Erythroblast (primary cell): Measurements from ENCODE around the gene BRF1.

Experiments used
- GATA1 ChIP-seq: IDR thresholded peaks from 2 replicates; pipeline ENCODE4 v1.6.1; 2011; ENCODE audit warnings: low read depth, mild to moderate bottlenecking, control low read depth, low read length, moderate library complexity
- POLR2A ChIP-seq: IDR thresholded peaks from 2 replicates; pipeline ENCODE4 v1.6.1; 2011; ENCODE audit warnings: mild to moderate bottlenecking, low read length

- TF ChIP-seq POLR2A (no peak), GATA1 (no peak)
Measured at GRCh38 chr14:105346876-105347586, 46.2 kb upstream of the BRF1 start.
